Thyroid gland (tissue), 4 donors: Measurements from ENCODE around the gene CDC20.

Experiments
- POLR2A ChIP-seq, 2 donors: fragments of 450-650 bp; IDR thresholded peaks; one replicate each; pipeline ENCODE4 v1.6.1; 2017; ENCODE audit warnings: antibody characterized with exemption in 2 of 2, mild to moderate bottlenecking in 2 of 2, moderate library complexity in 1 of 2
- TF ChIP-seq, protein P1 (sequence below), 6 experiments: fragments of 200-600 bp in 3 of 6; fragments of 450-650 bp in 3 of 6; sonication (generic) in 3 of 6; IDR thresholded peaks; one replicate each; pipeline ENCODE4 v1.5.1; 2016 to 2019; ENCODE audit warnings: antibody characterized with exemption in 6 of 6, mild to moderate bottlenecking in 2 of 6, inconsistent platforms in 1 of 6, moderate library complexity in 1 of 6

DNA sequence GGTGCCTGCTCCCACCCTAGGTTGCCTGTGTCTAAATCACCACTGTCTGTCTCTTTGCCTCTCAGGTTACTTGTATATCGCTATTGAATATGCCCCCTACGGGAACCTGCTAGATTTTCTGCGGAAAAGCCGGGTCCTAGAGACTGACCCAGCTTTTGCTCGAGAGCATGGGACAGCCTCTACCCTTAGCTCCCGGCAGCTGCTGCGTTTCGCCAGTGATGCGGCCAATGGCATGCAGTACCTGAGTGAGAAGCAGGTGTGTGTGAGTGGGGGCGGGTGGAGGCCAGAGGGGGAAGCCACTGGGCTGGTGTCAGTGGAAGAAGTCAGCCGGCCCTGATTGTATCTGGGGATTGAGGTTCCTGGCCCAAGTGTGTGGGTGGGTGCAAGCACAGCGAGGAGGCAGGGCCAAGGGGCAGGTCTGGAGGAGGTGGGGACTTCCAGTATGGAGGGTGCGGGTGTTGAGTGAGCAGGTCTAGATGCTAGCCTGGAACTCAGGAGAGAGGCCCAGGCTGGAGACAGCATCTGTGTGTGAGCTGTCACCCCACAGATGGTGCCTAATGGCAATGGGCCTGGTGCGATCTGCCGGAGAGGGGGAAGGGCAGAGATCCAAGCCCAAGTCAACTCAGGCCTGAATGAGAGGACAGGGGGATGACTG, 40.8 kb upstream of the CDC20 start:
- TF ChIP-seq POLR2A (IDR thresholded peaks at IDR 0.05), result no peak
- TF ChIP-seq, protein P1, sequence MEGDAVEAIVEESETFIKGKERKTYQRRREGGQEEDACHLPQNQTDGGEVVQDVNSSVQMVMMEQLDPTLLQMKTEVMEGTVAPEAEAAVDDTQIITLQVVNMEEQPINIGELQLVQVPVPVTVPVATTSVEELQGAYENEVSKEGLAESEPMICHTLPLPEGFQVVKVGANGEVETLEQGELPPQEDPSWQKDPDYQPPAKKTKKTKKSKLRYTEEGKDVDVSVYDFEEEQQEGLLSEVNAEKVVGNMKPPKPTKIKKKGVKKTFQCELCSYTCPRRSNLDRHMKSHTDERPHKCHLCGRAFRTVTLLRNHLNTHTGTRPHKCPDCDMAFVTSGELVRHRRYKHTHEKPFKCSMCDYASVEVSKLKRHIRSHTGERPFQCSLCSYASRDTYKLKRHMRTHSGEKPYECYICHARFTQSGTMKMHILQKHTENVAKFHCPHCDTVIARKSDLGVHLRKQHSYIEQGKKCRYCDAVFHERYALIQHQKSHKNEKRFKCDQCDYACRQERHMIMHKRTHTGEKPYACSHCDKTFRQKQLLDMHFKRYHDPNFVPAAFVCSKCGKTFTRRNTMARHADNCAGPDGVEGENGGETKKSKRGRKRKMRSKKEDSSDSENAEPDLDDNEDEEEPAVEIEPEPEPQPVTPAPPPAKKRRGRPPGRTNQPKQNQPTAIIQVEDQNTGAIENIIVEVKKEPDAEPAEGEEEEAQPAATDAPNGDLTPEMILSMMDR (IDR thresholded peaks at IDR 0.05), result no peak
